A673 (cell line): Measurements from ENCODE around the gene EXOC2.
A peak's percentile ranks its signal among the peaks of the same experiment; 100 is the strongest.

Experiments used
- CTCF ChIP-seq: fragments of 300-800, 200-600 bp; sonication (generic); conservative IDR thresholded peaks from 2 replicates; pipeline ENCODE4 v1.5.1; 2017; ENCODE audit warnings: low read depth, mild to moderate bottlenecking, antibody characterized with exemption, low read length, moderate library complexity, mixed read lengths
- EZH2 ChIP-seq: fragments of 200-600 bp; sonication (generic); IDR thresholded peaks from 2 replicates; pipeline ENCODE4 v1.6.1; 2017; ENCODE audit warnings: borderline replicate concordance, low read depth, mild to moderate bottlenecking, mixed read lengths, antibody characterized with exemption, low read length; ENCODE audit not compliant: poor library complexity, severe bottlenecking

- peak; percentile 33; the same call in 1 of the 2 replicates for TF ChIP-seq CTCF
- no peak for TF ChIP-seq EZH2
Measured at GRCh38 chr6:723540-723939, 30.6 kb upstream of the EXOC2 start.
